Panc1 (cell line): Measurements from ENCODE around the gene TCN1. TPM values are rescaled to one million over a fixed set of nuclear protein-coding genes. Genes with fewer than 3 reads are reported as not detected.
"Not testable (repeated sequence)": the region's sequence is repeated elsewhere in the genome, so short reads cannot be mapped to it uniquely, and the experiment has no call there.

Experiments
- ATAC-seq: fragments of 200-7000 bp; cut with Tn5 transposase; 2 replicates; pipeline ENCODE4 v1.9.1; 2020; ENCODE audit warnings: mild to moderate bottlenecking, moderate library complexity
- BruUV-seq: library from RNA; stranded (reverse); fragments of 400-500 nt; replicated peaks from 2 replicates; lab custom pipeline; 2021; lab: Mats Ljungman, UMichigan
- CTCF ChIA-PET: fragments of 300-600 bp; sonication (Branson Sonifier 250); formaldehyde crosslinking; loops from one replicate; lab custom pipeline; 2022; ENCODE audit warnings: antibody characterized with exemption; lab: Charles Lee
- POLR2A ChIA-PET: fragments of 300-600 bp; sonication (Branson Sonifier 250); formaldehyde crosslinking; loops from one replicate; lab custom pipeline; 2022; ENCODE audit warnings: antibody characterized with exemption; lab: Charles Lee
- DNase-seq: peaks from one replicate; pipeline ENCODE4 v3.0.0-alpha.2; 2010; ENCODE audit warnings: low read depth, low spot score
- H3K27ac ChIP-seq: 2 replicates; pipeline ENCODE4 v1.5.1; 2011; ENCODE audit warnings: mild to moderate bottlenecking, low read length, inconsistent platforms
- H3K27me3 ChIP-seq: fragments of 200-500 bp; sonication (Bioruptor generic); 2 replicates; pipeline ENCODE4 v1.6.0; 2014; ENCODE audit warnings: low read length, inconsistent platforms; ENCODE audit not compliant: control insufficient read depth, insufficient read depth
- H3K36me3 ChIP-seq: fragments of 200-500 bp; sonication (Bioruptor generic); 2 replicates; pipeline ENCODE4 v1.5.1; 2014; ENCODE audit warnings: inconsistent platforms, mild to moderate bottlenecking, low read length, moderate library complexity; ENCODE audit not compliant: control insufficient read depth, insufficient read depth
- H3K4me1 ChIP-seq: 2 replicates; pipeline ENCODE4 v1.5.1; 2011; ENCODE audit warnings: inconsistent platforms, mild to moderate bottlenecking, low read length, moderate library complexity; ENCODE audit not compliant: control insufficient read depth, insufficient read depth
- H3K4me3 ChIP-seq, 2 experiments: 2 replicates each; pipeline ENCODE4 v1.5.1; 2011 to 2012; ENCODE audit warnings: low read depth in 2 of 2, low read length in 2 of 2, mild to moderate bottlenecking in 2 of 2, inconsistent platforms in 1 of 2, moderate library complexity in 1 of 2
- H3K9me3 ChIP-seq: fragments of 200-500 bp; sonication (Bioruptor generic); 2 replicates; pipeline ENCODE4 v1.5.1; 2014; ENCODE audit warnings: low read depth, mild to moderate bottlenecking, inconsistent platforms, low read length, moderate library complexity; ENCODE audit not compliant: control insufficient read depth, insufficient read depth
- CTCF ChIP-seq: fragments of 450-650 bp; IDR thresholded peaks from 2 replicates; pipeline ENCODE4 v1.5.1; 2017; ENCODE audit warnings: mild to moderate bottlenecking
- POLR2AphosphoS5 ChIP-seq: IDR thresholded peaks from 2 replicates; pipeline ENCODE4 v1.6.1; 2012; ENCODE audit warnings: mild to moderate bottlenecking, low read depth, low read length, moderate library complexity
- REST ChIP-seq, 2 experiments: IDR thresholded peaks; 2 replicates each; pipeline ENCODE4 v1.6.1; 2011 to 2012; ENCODE audit warnings: low read depth in 2 of 2, control low read depth in 1 of 2, low read length in 1 of 2, mild to moderate bottlenecking in 1 of 2, moderate library complexity in 1 of 2; ENCODE audit not compliant: insufficient read depth in 1 of 2
- SIN3A ChIP-seq: IDR thresholded peaks from 2 replicates; pipeline ENCODE4 v1.6.1; 2012; ENCODE audit warnings: low read depth, mild to moderate bottlenecking, low read length, moderate library complexity, borderline replicate concordance; ENCODE audit not compliant: insufficient read depth
- TCF7L2 ChIP-seq: IDR thresholded peaks from 2 replicates; pipeline ENCODE4 v1.6.1; 2011; ENCODE audit warnings: mild to moderate bottlenecking, low read depth, low read length, inconsistent platforms
- in situ Hi-C: cut with HindIII; loops from 2 replicates; pipeline ENCODE4 v1.10.0; 2016; ENCODE audit warnings: low sequenced_read_pairs, low pct_unique_long_range_greater_than_20kb
- intact Hi-C: fragments of 100-400 bp; cut with micrococcal nuclease; formaldehyde crosslinking; loops from one replicate; pipeline ENCODE4 v1.10.0; 2022; ENCODE audit not compliant: unreplicated experiment
- total RNA-seq: library from RNA; stranded (reverse); gene quantifications from one replicate; pipeline ENCODE4 v1.2.1, GENCODE V29; 2021; ENCODE audit not compliant: unreplicated experiment

Gene TCN1
- total RNA-seq, 1 experiment from 2014 or later = not detected

GRCh38 chr11:59849551-59849950 lies 16.7 kb downstream of the TCN1 start:
- H3K27me3 ChIP-seq, DNase-seq, H3K27ac ChIP-seq, intact Hi-C loops, BruUV-seq, ATAC-seq, H3K9me3 ChIP-seq, POLR2A ChIA-PET, in situ Hi-C loops, H3K36me3 ChIP-seq, H3K4me1 ChIP-seq, CTCF ChIA-PET, H3K4me3 ChIP-seq: not testable (repeated sequence)

GRCh38 chr11:59849129-59849528 lies 17.2 kb downstream of the TCN1 start:
- TF ChIP-seq REST (IDR thresholded peaks at IDR 0.05; ENCODE audit: insufficient read depth in 1 of 2, low read depth in 2 of 2, low read length in 1 of 2) (no peak), POLR2AphosphoS5 (no peak), SIN3A (no peak)
- ChIA-PET CTCF (no interaction called here), POLR2A (no interaction called here)
- in situ Hi-C loops = no loop called here
- BruUV-seq = no TSS peak
- H3K9me3 ChIP-seq = no peaks in the 10 kb centered on the region
- H3K4me1 ChIP-seq = no peaks in the 10 kb centered on the region
- ATAC-seq = no peak
- H3K36me3 ChIP-seq = no peaks in the 10 kb centered on the region
- no peak for DNase-seq
- no peaks in the 10 kb centered on the region for H3K27me3 ChIP-seq
- H3K4me3 ChIP-seq = no peak overlapping the region
- no peak overlapping the region for H3K27ac ChIP-seq
- intact Hi-C loops = no loop called here

GRCh38 chr11:59848439-59848838 lies 17.8 kb downstream of the TCN1 start:
- H3K9me3 ChIP-seq = not testable (repeated sequence)

GRCh38 chr11:59847626-59848025 lies 18.7 kb downstream of the TCN1 start:
- no peaks in the 10 kb centered on the region for H3K27me3 ChIP-seq
- ATAC-seq (no peak), DNase-seq (no peak)
- BruUV-seq = no TSS peak
- intact Hi-C loops = no loop called here
- H3K4me1 ChIP-seq = no peaks in the 10 kb centered on the region
- H3K9me3 ChIP-seq = no peaks in the 10 kb centered on the region
- in situ Hi-C loops = no loop called here
- no peak for TF ChIP-seq CTCF
- no peak for TF ChIP-seq SIN3A
- no peak for TF ChIP-seq REST (IDR thresholded peaks at IDR 0.05; ENCODE audit: insufficient read depth in 1 of 2, low read depth in 2 of 2, low read length in 1 of 2)
- no peak for TF ChIP-seq TCF7L2
- TF ChIP-seq POLR2AphosphoS5 = no peak
- no peak overlapping the region for H3K4me3 ChIP-seq
- H3K27ac ChIP-seq = no peak overlapping the region
- POLR2A ChIA-PET = no interaction called here
- CTCF ChIA-PET = no interaction called here
- H3K36me3 ChIP-seq = no peaks in the 10 kb centered on the region

More at GRCh38 chr11:59848439-59848838, 17.8 kb downstream of the TCN1 start:
- in situ Hi-C loops, CTCF ChIA-PET, intact Hi-C loops, H3K4me3 ChIP-seq, POLR2A ChIA-PET, DNase-seq, ATAC-seq, H3K27me3 ChIP-seq, H3K27ac ChIP-seq, H3K4me1 ChIP-seq, H3K36me3 ChIP-seq, BruUV-seq: not testable (repeated sequence)
